H1 (cell line): ENCODE results near the gene PTDSS2. TPM values are rescaled to one million over a fixed set of nuclear protein-coding genes. Genes with fewer than 3 reads are reported as not detected.
A peak's percentile ranks its signal among the peaks of the same experiment; 100 is the strongest.

Experiments used
- CTCF ChIA-PET: fragments of 300-600 bp; sonication (Branson Sonifier 250); formaldehyde crosslinking; loops from one replicate; lab custom pipeline; 2021; ENCODE audit not compliant: partially characterized antibody; lab: Charles Lee
- POLR2A ChIA-PET: fragments of 300-600 bp; sonication (Branson Sonifier 250); formaldehyde crosslinking; loops from one replicate; lab custom pipeline; 2021; ENCODE audit warnings: inconsistent platforms; ENCODE audit not compliant: partially characterized antibody; lab: Charles Lee
- DNase-seq, 2 experiments: peaks; one replicate each; pipeline versions ENCODE4 v3.0.0 to v3.0.0-alpha.2; 2010 to 2022; ENCODE audit warnings: low spot score in 2 of 2, low read depth in 1 of 2, mixed read lengths in 1 of 2
- FAIRE-seq: peaks from 2 replicates; lab custom pipeline; 2011; peaks lifted over from hg19 to GRCh38; lab: Jason Lieb, UNC
- H2AFZ ChIP-seq: 2 replicates; pipeline ENCODE4 v1.8.1; 2012; ENCODE audit warnings: low read length, inconsistent platforms
- H2AK5ac ChIP-seq: 2 replicates; pipeline ENCODE4 v1.6.1; 2013; ENCODE audit warnings: low read depth, low read length
- H2BK120ac ChIP-seq: replicated peaks from 2 replicates; pipeline ENCODE3; 2013; ENCODE audit warnings: low read depth, low read length, inconsistent platforms
- H2BK12ac ChIP-seq: 2 replicates; pipeline ENCODE4 v1.6.1; 2013; ENCODE audit warnings: low read depth, low read length
- H2BK15ac ChIP-seq: 2 replicates; pipeline ENCODE4 v1.6.1; 2013; ENCODE audit warnings: low read length
- H2BK20ac ChIP-seq: 2 replicates; pipeline ENCODE4 v1.6.1; 2013; ENCODE audit warnings: low read length
- H2BK5ac ChIP-seq: 2 replicates; pipeline ENCODE4 v1.6.1; 2013; ENCODE audit warnings: low read depth, low read length
- H3K14ac ChIP-seq: 2 replicates; pipeline ENCODE4 v1.6.1; 2013; ENCODE audit warnings: inconsistent platforms; ENCODE audit not compliant: insufficient read length
- H3K18ac ChIP-seq: 2 replicates; pipeline ENCODE4 v1.6.1; 2013; ENCODE audit warnings: low read length; ENCODE audit errors: extremely low read depth
- H3K23ac ChIP-seq: 2 replicates; pipeline ENCODE4 v1.6.1; 2013; ENCODE audit warnings: inconsistent platforms; ENCODE audit not compliant: insufficient read length
- H3K23me2 ChIP-seq: 2 replicates; pipeline ENCODE4 v1.6.1; 2013; ENCODE audit warnings: low read depth, low read length
- H3K27ac ChIP-seq: 2 replicates; pipeline ENCODE4 v1.6.1; 2011; ENCODE audit warnings: low read depth, low read length, inconsistent platforms
- H3K27me3 ChIP-seq, 4 experiments: replicated peaks in 1 of 4; 1 replicate in 1 of 4; 2 replicates in 3 of 4; pipeline versions ENCODE4 v1.6.1 to v1.8.1; 2011 to 2013; ENCODE audit warnings: low read length in 3 of 4, mild to moderate bottlenecking in 3 of 4, inconsistent platforms in 2 of 4, mixed read lengths in 2 of 4, moderate library complexity in 1 of 4; ENCODE audit not compliant: control insufficient read depth in 3 of 4, insufficient read depth in 3 of 4; ENCODE audit errors: extremely low read depth in 1 of 4
- H3K36me3 ChIP-seq, 4 experiments: 2 replicates each; pipeline versions ENCODE4 v1.6.1 to v1.8.1; 2011 to 2013; ENCODE audit warnings: mild to moderate bottlenecking in 4 of 4, low read length in 3 of 4, moderate library complexity in 2 of 4, control low read depth in 1 of 4, inconsistent platforms in 1 of 4; ENCODE audit not compliant: insufficient read depth in 4 of 4, control insufficient read depth in 2 of 4
- H3K4ac ChIP-seq: replicated peaks from 2 replicates; pipeline ENCODE3; 2013; ENCODE audit warnings: low read length, low read depth, mixed read lengths, inconsistent platforms; ENCODE audit not compliant: insufficient read length
- H3K4me1 ChIP-seq, 4 experiments: replicated peaks in 1 of 4; 1 replicate in 1 of 4; 2 replicates in 3 of 4; pipeline versions ENCODE4 v1.6.1 to v1.8.1; 2011 to 2013; ENCODE audit warnings: low read length in 3 of 4, inconsistent platforms in 2 of 4, mixed read lengths in 1 of 4; ENCODE audit not compliant: insufficient read depth in 4 of 4, control insufficient read depth in 3 of 4
- H3K4me2 ChIP-seq, 2 experiments: 2 replicates each; pipeline versions ENCODE4 v1.6.1 to v1.8.1; 2011 to 2013; ENCODE audit warnings: low read depth in 2 of 2, low read length in 2 of 2, control low read depth in 1 of 2, inconsistent platforms in 1 of 2, mild to moderate bottlenecking in 1 of 2; ENCODE audit not compliant: insufficient read depth in 1 of 2
- H3K4me3 ChIP-seq, 4 experiments: fragments of 200-600, 300-600 bp in 1 of 4; sonication (generic), shearing (Covaris generic), sonication (Bioruptor Twin) in 1 of 4; 2 replicates each; pipeline versions ENCODE4 v1.5.1 to v1.8.1; 2011 to 2016; ENCODE audit warnings: low read length in 4 of 4, low read depth in 3 of 4, control low read depth in 2 of 4, inconsistent platforms in 2 of 4, mild to moderate bottlenecking in 2 of 4, mixed read lengths in 1 of 4, moderate library complexity in 1 of 4; ENCODE audit not compliant: insufficient read depth in 2 of 4; ENCODE audit errors: extremely low read depth in 1 of 4
- H3K56ac ChIP-seq: replicated peaks from 2 replicates; pipeline ENCODE3; 2013; ENCODE audit warnings: low read depth, mild to moderate bottlenecking, mixed read lengths, low read length, inconsistent platforms; ENCODE audit not compliant: insufficient read length
- H3K79me1 ChIP-seq: 2 replicates; pipeline ENCODE4 v1.6.1; 2013; ENCODE audit warnings: low read depth, low read length, control low read depth
- H3K79me2 ChIP-seq, 2 experiments: 2 replicates each; pipeline versions ENCODE4 v1.6.1 to v1.8.1; 2012 to 2013; ENCODE audit warnings: low read length in 2 of 2, mild to moderate bottlenecking in 2 of 2, inconsistent platforms in 1 of 2; ENCODE audit not compliant: insufficient read depth in 2 of 2, control insufficient read depth in 1 of 2
- H3K9ac ChIP-seq, 4 experiments: replicated peaks in 1 of 4; 1 replicate in 1 of 4; 2 replicates in 3 of 4; pipeline versions ENCODE4 v1.6.1 to v1.8.1; 2011 to 2013; ENCODE audit warnings: low read depth in 3 of 4, low read length in 3 of 4, control low read depth in 2 of 4, mild to moderate bottlenecking in 2 of 4, moderate library complexity in 2 of 4, inconsistent platforms in 1 of 4; ENCODE audit errors: extremely low read depth in 1 of 4
- H3K9me3 ChIP-seq, 2 experiments: 2 replicates each; pipeline versions ENCODE4 v1.6.1 to v1.8.1; 2012 to 2013; ENCODE audit warnings: mild to moderate bottlenecking in 2 of 2, moderate library complexity in 2 of 2, control low read depth in 1 of 2, inconsistent platforms in 1 of 2, low read depth in 1 of 2, low read length in 1 of 2, mixed read lengths in 1 of 2; ENCODE audit not compliant: insufficient read depth in 2 of 2
- H4K20me1 ChIP-seq, 2 experiments: replicated peaks in 1 of 2; 2 replicates each; pipeline versions ENCODE3 to v1.8.1; 2011 to 2013; ENCODE audit warnings: inconsistent platforms in 2 of 2, low read length in 2 of 2, mild to moderate bottlenecking in 1 of 2; ENCODE audit not compliant: insufficient read depth in 2 of 2, control insufficient read depth in 1 of 2
- H4K5ac ChIP-seq: 2 replicates; pipeline ENCODE4 v1.6.1; 2013; ENCODE audit warnings: low read length, low read depth, mixed read lengths, inconsistent platforms; ENCODE audit not compliant: insufficient read length
- H4K8ac ChIP-seq: 2 replicates; pipeline ENCODE4 v1.8.0; 2013; ENCODE audit warnings: mild to moderate bottlenecking, moderate library complexity, low read length, inconsistent platforms; ENCODE audit not compliant: insufficient read depth; ENCODE audit errors: extremely low read depth
- H4K91ac ChIP-seq: replicated peaks from 2 replicates; pipeline ENCODE3; 2013; ENCODE audit warnings: low read length, mixed read lengths, inconsistent platforms; ENCODE audit not compliant: insufficient read length
- POLR2A ChIP-seq, 2 experiments: IDR thresholded peaks; 1 replicate in 1 of 2; 2 replicates in 1 of 2; pipeline ENCODE4 v1.6.1; 2011; ENCODE audit warnings: low read depth in 2 of 2, low read length in 2 of 2, mild to moderate bottlenecking in 2 of 2; ENCODE audit errors: control extremely low read depth in 1 of 2
- SIN3A ChIP-seq, 2 experiments: IDR thresholded peaks in 1 of 2; conservative IDR thresholded peaks in 1 of 2; 2 replicates each; pipeline ENCODE4 v1.6.1; 2011 to 2012; ENCODE audit warnings: low read length in 2 of 2, improper control_type of control experiment in 1 of 2, low read depth in 1 of 2, mild to moderate bottlenecking in 1 of 2
- SP1 ChIP-seq: IDR thresholded peaks from 2 replicates; pipeline ENCODE4 v1.6.1; 2011; ENCODE audit warnings: low read depth, low read length
- TCF12 ChIP-seq: IDR thresholded peaks from 2 replicates; pipeline ENCODE4 v1.6.1; 2011; ENCODE audit warnings: low read depth, mild to moderate bottlenecking, low read length
- WGBS, 2 experiments: shearing (Covaris generic) in 1 of 2; methylation state at CpG; one replicate each; pipeline versions ENCODE4 v1.1.6 to v1.1.7; 2013 to 2015; ENCODE audit warnings: low lambda C conversion rate in 2 of 2, mixed read lengths in 2 of 2, inconsistent platforms in 1 of 2, low coverage in 1 of 2, missing lambda C conversion rate in 1 of 2; ENCODE audit not compliant: insufficient replicate concordance in 2 of 2, insufficient coverage in 1 of 2, insufficient read length in 1 of 2; ENCODE audit errors: extremely low coverage in 1 of 2, missing lambda C conversion rate in 1 of 2; 5-methylcytosine and 5-hydroxymethylcytosine counted together
- polyA plus RNA-seq, 7 experiments: library from polyadenylated mRNA; depleted of rRNA in 3 of 7; stranded (reverse) in 5 of 7; unstranded in 2 of 7; fragments of >200 nt in 5 of 7; fragments of 200-250 nt in 2 of 7; gene quantifications; 1 replicate in 5 of 7; 2 replicates in 1 of 7; 4 replicates in 1 of 7; pipeline versions ENCODE4 v1.2.1 to v1.2.3, GENCODE V29; 2011 to 2013; ENCODE audit warnings: missing spikeins in 2 of 7, mixed read lengths in 2 of 7
- total RNA-seq: library from RNA; stranded (reverse); fragmentation: NEBNext Ultra II Directional; extraction: Animal tissue kit (Norgen Biotek cat#: 25700); gene quantifications from 2 replicates; pipeline ENCODE4 v1.2.1, GENCODE V29; 2021

PTDSS2 gene
- total and polyA plus RNA-seq, 2 of the 8 experiments (the other 6 are each of a cell fraction or from before 2014, with no cell fraction given): 48.7 to 68.2 TPM

DNA sequence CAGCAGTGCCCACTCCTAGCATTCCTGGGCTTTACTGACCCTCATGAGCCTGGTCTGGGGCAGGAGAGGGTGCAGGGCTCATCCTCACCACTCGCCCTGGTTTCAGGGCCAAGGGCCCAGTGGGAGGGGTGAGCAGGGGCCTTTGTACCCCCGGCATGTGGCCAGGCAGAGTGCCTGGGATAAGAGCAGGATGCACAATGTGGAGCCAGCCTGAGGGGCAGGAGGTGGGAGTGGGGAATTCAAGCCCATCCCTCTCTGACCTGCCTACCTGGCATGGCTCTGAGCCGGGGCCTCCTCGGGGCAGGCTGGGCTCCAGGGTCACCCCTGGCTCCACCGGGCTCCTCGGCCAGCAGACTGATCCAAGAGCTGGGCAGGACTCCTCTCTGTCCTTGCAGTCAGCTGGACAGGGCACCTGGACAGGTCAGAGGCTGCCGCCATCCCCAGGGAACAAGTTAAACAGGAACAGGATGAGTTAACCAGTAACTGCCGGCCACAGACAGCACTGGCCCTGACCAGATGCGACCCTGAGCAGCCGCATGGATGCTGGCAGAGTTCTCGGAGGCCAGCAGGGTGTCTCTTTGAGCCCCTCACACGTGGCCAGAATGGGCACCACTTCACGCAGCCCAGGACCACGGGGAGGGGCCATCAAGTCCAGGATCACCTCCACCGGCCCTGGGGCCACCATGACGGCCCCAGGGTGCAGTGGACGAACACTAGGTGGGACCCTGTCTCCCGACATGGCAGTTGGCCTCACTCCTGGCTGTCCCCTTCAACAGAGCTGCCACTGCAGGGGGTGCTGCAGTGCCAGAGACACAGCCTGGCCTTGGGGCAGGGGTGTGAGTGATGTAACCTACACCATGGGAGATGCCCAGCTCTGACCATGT, 40.2 kb upstream of the PTDSS2 start:
- Histone ChIP-seq H3K27me3 (peaks cover 0 to 5% (median 0%) of the 10 kb centered on the region in 4 experiments; a peak in 2 of 7 replicates), H3K9ac (no peak overlapping the region), H3K4ac (no peak overlapping the region), H4K8ac (peak overlapping the region; percentile 51; the same call in 1 of the 2 replicates), H2BK120ac (no peak overlapping the region), H4K5ac (no peak overlapping the region), H2BK15ac (no peak overlapping the region), H2AFZ (no peak overlapping the region), H2BK20ac (no peak overlapping the region), H4K91ac (no peak overlapping the region), H3K79me2 (peaks cover 0 to 11% of the 10 kb centered on the region in 2 experiments; a peak in 1 of 4 replicates), H3K79me1 (peaks cover 2% of the 10 kb centered on the region), H3K27ac (no peak overlapping the region), H3K14ac (no peak overlapping the region), H3K36me3 (no peaks in the 10 kb centered on the region), H3K4me2 (no peak overlapping the region), H3K18ac (no peak overlapping the region), H2BK5ac (no peak overlapping the region), H2AK5ac (no peak overlapping the region), H2BK12ac (no peak overlapping the region; the same call in 1 of the 2 replicates), H3K4me1 (peaks cover 0 to 17% (median 7%) of the 10 kb centered on the region in 4 experiments; a peak in 5 of 7 replicates), H3K23ac (no peak overlapping the region), H4K20me1 (peaks cover 14 to 21% of the 10 kb centered on the region in 2 experiments), H3K23me2 (peaks cover 3% of the 10 kb centered on the region; the same call in 1 of the 2 replicates), H3K56ac (no peak overlapping the region), H3K9me3 (no peaks in the 10 kb centered on the region), H3K4me3 (no peak overlapping the region)
- POLR2A ChIA-PET: interaction anchor here (0.9 to 4.7 kb wide), 4 partner anchors 13 to 41 kb away, joined by 3 to 30 read pairs (median 4); partner anchors contain the start of genes B4GALNT4 and PTDSS2
- DNase-seq: peak in 1 of 2 experiments; percentile 51
- TF ChIP-seq TCF12 (no peak), SP1 (no peak), SIN3A (conservative IDR thresholded peaks at IDR 0.05 in 1 of 2, IDR thresholded peaks at IDR 0.05 in 1 of 2; ENCODE audit: low read depth in 1 of 2, low read length in 2 of 2) (no peak), POLR2A (IDR thresholded peaks at IDR 0.05; ENCODE audit: control extremely low read depth in 1 of 2, low read depth in 2 of 2, low read length in 2 of 2) (no peak)
- no peak for FAIRE-seq
- CTCF ChIA-PET: interaction anchor here (0.6 to 2.4 kb wide), 4 partner anchors 13 to 109 kb away, joined by 3 to 7 read pairs (median 3); partner anchors contain the start of gene ANO9
- 88% methylated on average over 18 of the region's 18 CpGs; no CpG with 5 or more reads in 1 of the 2 experiments for WGBS, 2 experiments
